GM12891 (cell line): ENCODE results near the gene PRDM2.

Experiments used
- DNase-seq: peaks from one replicate; pipeline ENCODE4 v3.0.0; 2011; ENCODE audit warnings: low spot score; ENCODE audit not compliant: insufficient read length
- FAIRE-seq: peaks from 2 replicates; lab custom pipeline; 2011; peaks lifted over from hg19 to GRCh38; lab: Jason Lieb, UNC
- PAX5 ChIP-seq: IDR thresholded peaks from 2 replicates; pipeline ENCODE4 v1.6.1; 2011; ENCODE audit warnings: low read length, moderate library complexity, mild to moderate bottlenecking; ENCODE audit not compliant: insufficient read depth, severe bottlenecking
- POLR2A ChIP-seq: IDR thresholded peaks from 2 replicates; pipeline ENCODE4 v1.6.1; 2011; ENCODE audit warnings: low read depth, low read length, control low read depth
- POLR2AphosphoS5 ChIP-seq: IDR thresholded peaks from 2 replicates; pipeline ENCODE4 v1.6.1; 2011; ENCODE audit warnings: low read depth, low read length, control low read depth
- POU2F2 ChIP-seq: IDR thresholded peaks from 2 replicates; pipeline ENCODE4 v1.6.1; 2011; ENCODE audit warnings: low read depth, mild to moderate bottlenecking, control low read depth, low read length, moderate library complexity
- SPI1 ChIP-seq: IDR thresholded peaks from 2 replicates; pipeline ENCODE4 v1.6.1; 2011; ENCODE audit warnings: low read depth, low read length, control low read depth
- TAF1 ChIP-seq: IDR thresholded peaks from 2 replicates; pipeline ENCODE4 v1.6.1; 2011; ENCODE audit warnings: low read depth, low read length, control low read depth

PRDM2 gene

DNA sequence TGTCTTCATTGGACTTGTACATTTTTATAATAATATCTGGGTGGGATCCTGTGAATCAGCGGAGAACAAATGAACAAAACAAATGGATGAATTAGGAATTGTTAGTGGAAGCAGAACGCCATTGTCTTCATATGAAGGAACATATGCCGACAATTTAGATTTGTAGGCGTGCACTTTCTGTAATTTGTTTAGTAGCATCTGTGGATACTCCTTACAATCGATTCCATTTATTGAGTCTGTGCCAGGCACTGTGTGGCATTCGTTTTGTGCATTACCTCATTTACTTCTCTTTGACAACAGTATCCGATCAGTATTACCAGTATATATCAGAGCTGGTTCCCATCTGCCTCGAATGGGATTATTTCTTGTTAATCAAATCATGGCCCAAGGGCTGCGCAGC lies 61.9 kb downstream of the PRDM2 start:
- TF ChIP-seq POLR2AphosphoS5, result no peak
- TF ChIP-seq PAX5, result no peak
- no peak for TF ChIP-seq SPI1
- TF ChIP-seq POU2F2, result no peak
- TF ChIP-seq POLR2A, result no peak
- TF ChIP-seq TAF1, result no peak
- FAIRE-seq (peak; percentile 38), DNase-seq (no peak)

DNA sequence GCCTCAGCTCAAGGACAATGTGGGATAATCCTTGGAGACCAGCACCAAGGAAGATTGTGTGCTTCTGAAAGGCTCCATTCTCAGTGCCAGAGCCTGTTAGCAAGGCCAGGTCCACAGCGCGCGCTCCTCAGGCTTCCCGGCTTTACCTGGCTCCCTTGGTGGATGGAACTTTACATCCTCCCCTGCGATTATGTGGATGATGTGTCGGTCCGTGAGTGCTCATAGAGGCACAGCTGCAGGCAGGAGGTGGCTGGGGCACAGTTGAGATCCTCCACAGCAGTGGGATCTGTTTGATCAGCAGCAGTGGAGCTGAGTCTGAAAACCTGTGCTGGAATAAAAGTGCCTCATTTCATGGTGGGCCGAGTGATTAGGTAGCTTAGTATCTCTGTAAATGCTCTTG lies 62.7 kb downstream of the PRDM2 start:
- DNase-seq (no peak), FAIRE-seq (no peak)
- TF ChIP-seq POLR2A (0 out of 2 replicates have a peak, but pooled peaks have one; percentile 29), TAF1 (no peak)

DNA sequence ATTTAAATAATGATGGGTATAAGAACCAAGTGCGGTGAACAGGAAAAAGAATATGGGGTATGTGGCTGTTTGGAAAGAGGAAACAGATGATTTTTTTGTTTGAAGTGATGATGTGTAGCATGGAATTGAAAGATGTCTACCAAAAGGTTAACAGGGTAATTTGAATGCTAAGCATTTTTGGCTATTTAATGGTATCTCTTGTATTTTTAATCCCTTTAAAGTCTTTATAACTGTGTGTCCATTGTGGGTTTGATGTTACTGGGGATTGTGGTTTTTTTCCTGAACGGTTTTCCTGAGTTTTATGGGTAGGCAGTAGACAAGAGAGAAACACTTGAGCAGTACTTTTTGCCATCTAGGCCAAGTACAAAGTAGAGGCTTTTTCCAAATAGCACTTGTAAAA lies 63.2 kb downstream of the PRDM2 start:
- TF ChIP-seq POU2F2 (no peak), PAX5 (no peak), POLR2AphosphoS5 (no peak), SPI1 (no peak), POLR2A (no peak), TAF1 (no peak)
- DNase-seq (no peak), FAIRE-seq (no peak)

DNA sequence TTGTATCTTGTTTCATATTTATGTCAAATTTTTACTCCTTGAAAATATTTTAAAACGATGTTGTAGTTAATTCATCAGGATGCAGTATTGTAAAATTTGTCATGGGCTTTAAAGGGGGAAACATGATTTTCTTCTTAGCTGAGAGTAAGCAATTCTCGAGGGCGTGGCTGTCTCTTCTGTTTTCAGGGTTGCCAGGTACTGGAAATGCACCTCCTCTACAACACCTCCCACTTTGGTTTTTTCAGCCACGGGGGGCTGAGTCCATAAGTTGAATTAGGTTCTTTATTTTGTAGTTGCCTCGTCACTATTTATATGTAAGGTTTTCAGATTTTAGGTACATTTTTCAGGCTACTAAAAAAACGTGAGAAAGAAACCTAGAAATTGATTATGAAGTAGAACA lies 64.0 kb downstream of the PRDM2 start:
- no peak for FAIRE-seq
- DNase-seq, result no peak
- TF ChIP-seq POLR2A (no peak), SPI1 (no peak), TAF1 (no peak), POLR2AphosphoS5 (no peak), PAX5 (no peak), POU2F2 (no peak)

DNA sequence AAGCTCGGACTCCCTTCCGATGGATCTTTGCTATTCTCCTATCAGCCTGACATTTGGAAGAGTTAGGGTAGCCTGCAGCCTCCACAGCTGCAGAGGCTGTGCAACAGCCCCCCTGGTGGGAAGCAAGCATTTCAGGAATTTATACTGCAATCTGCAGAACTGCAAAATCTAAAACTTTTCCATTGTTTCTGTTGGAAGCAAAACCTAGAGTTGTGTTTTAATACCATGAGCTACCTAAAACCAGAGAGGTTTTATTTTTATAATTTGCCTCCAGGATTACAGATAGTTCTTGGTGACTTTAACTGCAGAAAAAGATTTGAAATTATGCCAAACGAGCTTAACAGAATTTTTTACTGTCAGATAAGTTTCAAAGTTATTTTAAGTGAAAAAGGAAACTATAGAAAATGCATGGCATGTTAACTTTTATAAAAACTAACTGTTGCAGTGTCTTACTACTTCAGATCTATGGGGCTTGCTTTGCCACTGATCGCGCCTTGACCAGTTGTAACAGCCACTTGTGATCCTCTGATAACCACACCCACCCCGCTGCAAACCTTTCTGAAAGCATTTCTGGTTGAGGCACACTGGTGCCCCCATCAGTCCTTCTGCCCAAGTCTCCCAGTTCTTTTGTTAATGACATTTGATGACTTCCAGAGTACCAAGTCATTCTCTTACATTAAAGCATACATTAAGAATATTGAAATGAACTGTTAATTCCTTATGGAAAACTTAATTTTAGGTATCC lies 64.8 kb downstream of the PRDM2 start:
- no peak for FAIRE-seq
- TF ChIP-seq POLR2A (no peak), POU2F2 (no peak), PAX5 (no peak)
- no peak for DNase-seq

DNA sequence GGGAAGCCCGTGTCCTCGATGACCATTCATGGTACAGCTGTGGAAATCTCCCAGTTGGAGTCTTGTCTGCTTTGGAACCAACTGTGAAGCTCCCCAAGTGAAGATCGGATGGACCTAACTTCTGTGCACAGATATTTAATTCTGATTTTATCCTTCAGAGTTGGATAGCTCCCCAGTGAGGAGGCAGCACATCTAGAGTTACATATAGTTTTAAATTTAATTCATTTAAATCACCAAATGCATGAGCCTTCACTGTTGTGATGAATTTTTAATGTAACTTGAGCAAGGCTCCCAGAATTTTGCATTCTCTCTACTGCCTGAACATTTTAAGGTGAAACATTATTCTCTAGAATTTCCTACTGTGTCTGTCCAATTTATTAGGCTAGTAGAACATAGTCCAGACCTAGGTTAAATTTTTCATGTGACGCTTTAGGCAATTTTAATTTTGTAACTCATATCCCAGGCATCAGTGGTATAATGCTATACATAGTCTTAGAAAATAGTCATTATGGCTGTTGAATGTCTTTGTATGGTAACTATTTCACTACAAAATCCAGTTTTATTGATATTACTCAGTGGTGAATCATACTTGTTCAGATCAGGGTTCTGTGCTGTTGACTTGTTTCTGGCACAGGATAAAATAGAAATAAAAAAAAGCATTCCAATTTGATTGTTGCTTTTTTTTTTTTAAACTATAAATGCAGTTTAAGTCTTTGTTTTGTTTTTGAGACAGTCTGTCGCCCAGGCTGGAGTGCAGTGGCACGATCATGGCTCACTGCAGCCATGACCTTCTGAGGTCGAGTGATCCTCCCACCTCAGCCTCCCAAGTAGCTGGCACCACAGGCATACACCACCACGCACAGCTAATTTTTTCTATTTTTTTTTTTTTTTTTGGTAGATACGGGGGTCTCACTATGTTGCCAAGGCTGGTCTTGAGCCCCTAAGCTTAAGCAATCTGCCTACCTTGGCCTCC lies 66.9 kb downstream of the PRDM2 start:
- FAIRE-seq, result no peak
- no peak for DNase-seq

DNA sequence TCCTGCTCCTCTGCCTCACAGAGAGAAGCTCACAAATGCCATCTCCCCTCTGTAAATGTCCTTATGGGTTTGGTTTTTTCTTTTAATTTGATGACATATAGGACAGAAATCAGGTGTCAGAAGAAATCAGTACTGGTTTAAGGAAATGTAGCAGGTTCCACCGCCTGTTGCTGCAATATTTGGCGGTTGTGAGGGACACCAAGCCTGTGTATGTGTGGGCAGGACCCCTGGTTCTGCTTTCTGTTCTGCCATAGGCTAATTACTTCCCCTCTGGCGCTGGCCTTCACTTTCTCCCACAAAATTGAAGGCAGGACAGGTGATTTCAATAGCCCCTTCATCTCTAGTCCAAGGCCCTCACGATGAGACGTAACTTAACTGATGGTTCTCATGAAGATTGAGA lies 69.2 kb downstream of the PRDM2 start:
- no peak for DNase-seq
- no peak for FAIRE-seq
- TF ChIP-seq POLR2A, result no peak
- TF ChIP-seq POU2F2, result no peak
- no peak for TF ChIP-seq PAX5
- no peak for TF ChIP-seq POLR2AphosphoS5
- TF ChIP-seq TAF1, result no peak
- TF ChIP-seq SPI1, result no peak

More for the DNA sequence above, 66.9 kb downstream of the PRDM2 start:
- TF ChIP-seq PAX5 (no peak), POLR2A (no peak), SPI1 (no peak), TAF1 (no peak), POU2F2 (no peak), POLR2AphosphoS5 (no peak)

DNA sequence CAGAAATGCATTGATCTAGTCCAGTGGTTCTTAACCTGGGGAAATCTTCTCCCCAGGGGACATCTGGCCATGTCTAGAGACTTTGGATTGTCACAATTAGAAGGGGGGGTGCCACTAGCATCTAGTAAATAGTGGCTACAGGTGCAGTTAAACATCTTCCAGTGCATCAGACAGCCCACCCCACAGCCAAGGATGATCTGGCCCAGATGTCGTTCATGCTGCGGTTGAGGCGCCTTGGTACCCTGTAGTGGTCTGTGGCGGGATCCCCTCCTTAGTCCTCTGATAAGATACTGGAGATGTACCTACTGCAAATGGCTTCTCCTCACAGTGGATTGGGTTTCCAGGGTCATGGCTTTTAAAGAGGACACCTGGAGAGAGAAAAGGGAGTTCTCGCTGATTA lies 69.8 kb downstream of the PRDM2 start:
- DNase-seq, result no peak
- no peak for FAIRE-seq
- no peak for TF ChIP-seq TAF1
- no peak for TF ChIP-seq SPI1
- TF ChIP-seq PAX5, result no peak
- TF ChIP-seq POLR2AphosphoS5, result no peak
- TF ChIP-seq POLR2A, result no peak
- TF ChIP-seq POU2F2, result no peak

DNA sequence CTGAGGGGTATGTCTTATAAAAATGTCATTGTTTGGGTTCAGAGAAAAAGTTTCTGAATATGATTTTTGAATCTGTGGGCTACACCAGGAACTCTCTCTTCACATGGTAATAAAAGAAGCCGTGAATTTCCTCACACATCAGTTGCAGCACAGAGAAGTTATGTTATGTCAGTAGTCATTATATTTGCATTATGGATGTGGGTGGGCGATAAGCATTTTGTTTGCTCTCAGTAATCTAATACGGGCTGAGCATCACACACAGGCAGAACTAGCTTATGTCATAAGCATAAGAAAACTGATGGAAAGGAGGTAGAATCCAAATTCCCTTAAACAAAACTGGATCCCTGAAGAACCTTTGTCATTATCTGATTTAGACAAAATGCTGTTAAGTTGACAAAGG lies 70.8 kb downstream of the PRDM2 start:
- FAIRE-seq (no peak), DNase-seq (no peak)
- no peak for TF ChIP-seq SPI1
- TF ChIP-seq PAX5, result no peak
- TF ChIP-seq POLR2AphosphoS5, result no peak
- TF ChIP-seq POLR2A, result no peak
- TF ChIP-seq TAF1, result no peak
- TF ChIP-seq POU2F2, result no peak
